Endothelial cell of umbilical vein (primary cell): ENCODE data around the gene TECRL. TPM values are rescaled to one million over a fixed set of nuclear protein-coding genes. Genes with fewer than 3 reads are reported as not detected.

Source experiments
- BruUV-seq: library from RNA; stranded (reverse); fragments of 400-500 nt; replicated peaks from 2 replicates; lab custom pipeline; 2021; lab: Mats Ljungman, UMichigan
- CTCF ChIA-PET: fragments of 300-600, 350-600 bp; sonication (Branson Sonifier 250); formaldehyde crosslinking; loops from one replicate; lab custom pipeline; 2021; ENCODE audit warnings: antibody characterized with exemption, inconsistent platforms; lab: Charles Lee
- POLR2A ChIA-PET: fragments of 300-600, 350-600 bp; sonication (Branson Sonifier 250); formaldehyde crosslinking; loops from one replicate; lab custom pipeline; 2021; ENCODE audit warnings: antibody characterized with exemption, inconsistent platforms; lab: Charles Lee
- DNase-seq: peaks from one replicate; pipeline ENCODE4 v3.0.0-alpha.2; 2011; ENCODE audit warnings: low read depth, low spot score
- FAIRE-seq: peaks from 2 replicates; lab custom pipeline; 2011; peaks lifted over from hg19 to GRCh38; lab: Jason Lieb, UNC
- H2AFZ ChIP-seq: 2 replicates; pipeline ENCODE4 v1.6.0; 2012; ENCODE audit warnings: low read depth, low read length, control low read depth, inconsistent platforms
- H3K27ac ChIP-seq: 2 replicates; pipeline ENCODE4 v1.5.1; 2011; ENCODE audit warnings: low read depth, mild to moderate bottlenecking, control low read depth, low read length, moderate library complexity; ENCODE audit not compliant: insufficient read depth
- H3K27me3 ChIP-seq, 2 experiments: 2 replicates each; pipeline versions ENCODE4 v1.6.0 to v1.6.1; 2011; ENCODE audit warnings: low read length in 2 of 2, mixed read lengths in 1 of 2; ENCODE audit not compliant: control insufficient read depth in 2 of 2, insufficient read depth in 2 of 2
- H3K36me3 ChIP-seq, 2 experiments: 2 replicates in 1 of 2; 3 replicates in 1 of 2; pipeline ENCODE4 v1.5.1; 2011; ENCODE audit warnings: low read length in 2 of 2, mild to moderate bottlenecking in 1 of 2, moderate library complexity in 1 of 2; ENCODE audit not compliant: control insufficient read depth in 2 of 2, insufficient read depth in 2 of 2; ENCODE audit errors: extremely low read depth in 1 of 2
- H3K4me1 ChIP-seq: 3 replicates; pipeline ENCODE4 v1.5.1; 2011; ENCODE audit warnings: mild to moderate bottlenecking, low read length; ENCODE audit not compliant: control insufficient read depth, insufficient read depth; ENCODE audit errors: extremely low read depth
- H3K4me2 ChIP-seq: 2 replicates; pipeline ENCODE4 v1.6.1; 2011; ENCODE audit warnings: low read length, control low read depth, mixed read lengths; ENCODE audit not compliant: insufficient read depth
- H3K4me3 ChIP-seq, 3 experiments: fragments of 200-600 bp in 1 of 3; sonication (generic), shearing (Covaris generic) in 1 of 3; replicated peaks in 1 of 3; 2 replicates each; pipeline ENCODE4 v1.5.1; 2011 to 2016; ENCODE audit warnings: control low read depth in 3 of 3, low read length in 3 of 3, mild to moderate bottlenecking in 2 of 3, inconsistent platforms in 1 of 3, low read depth in 1 of 3, moderate library complexity in 1 of 3; ENCODE audit not compliant: insufficient read depth in 1 of 3
- H3K79me2 ChIP-seq: 2 replicates; pipeline ENCODE4 v1.6.0; 2012; ENCODE audit warnings: low read length, inconsistent platforms; ENCODE audit not compliant: control insufficient read depth, insufficient read depth
- H3K9ac ChIP-seq: replicated peaks from 2 replicates; pipeline ENCODE3; 2011; ENCODE audit warnings: low read length, control low read depth; ENCODE audit not compliant: insufficient read depth; ENCODE audit errors: extremely low read depth
- H3K9me1 ChIP-seq: replicated peaks from 3 replicates; pipeline ENCODE4 v1.6.0; 2011; ENCODE audit warnings: mild to moderate bottlenecking, low read length; ENCODE audit not compliant: control insufficient read depth, insufficient read depth; ENCODE audit errors: extremely low read depth
- H3K9me3 ChIP-seq: replicated peaks from 2 replicates; pipeline ENCODE4 v1.5.1; 2012; ENCODE audit warnings: low read length, inconsistent platforms; ENCODE audit not compliant: control insufficient read depth, insufficient read depth
- H4K20me1 ChIP-seq: replicated peaks from 2 replicates; pipeline ENCODE3; 2011; ENCODE audit warnings: mild to moderate bottlenecking, low read length; ENCODE audit not compliant: control insufficient read depth, insufficient read depth; ENCODE audit errors: extremely low read depth
- CTCF ChIP-seq, 2 donors: IDR thresholded peaks; 1 replicate in 1 of 2; 2 replicates in 1 of 2; pipeline ENCODE4 v1.5.1; 2011; ENCODE audit warnings: low read length in 2 of 2, mild to moderate bottlenecking in 2 of 2, moderate library complexity in 2 of 2, control low read depth in 1 of 2, inconsistent platforms in 1 of 2, low read depth in 1 of 2; ENCODE audit not compliant: insufficient read depth in 1 of 2; ENCODE audit errors: extremely low read depth in 1 of 2
- EZH2 ChIP-seq: IDR thresholded peaks from 2 replicates; pipeline ENCODE4 v1.6.1; 2012; ENCODE audit warnings: borderline replicate concordance, low read depth, mild to moderate bottlenecking, moderate library complexity, low read length, inconsistent platforms; ENCODE audit not compliant: severe bottlenecking
- FOS ChIP-seq: IDR thresholded peaks from 2 replicates; pipeline ENCODE4 v1.6.1; 2011; ENCODE audit warnings: mild to moderate bottlenecking, low read length, moderate library complexity, borderline replicate concordance; ENCODE audit not compliant: insufficient read depth
- GATA2 ChIP-seq: IDR thresholded peaks from 2 replicates; pipeline ENCODE4 v1.7.0; 2011; ENCODE audit warnings: low read depth, mild to moderate bottlenecking, moderate library complexity, mixed read lengths, low read length; ENCODE audit not compliant: insufficient read length, insufficient read depth
- JUN ChIP-seq: IDR thresholded peaks from 2 replicates; pipeline ENCODE4 v1.6.1; 2011; ENCODE audit warnings: borderline replicate concordance, low read depth; ENCODE audit not compliant: insufficient read length, insufficient read depth
- MAX ChIP-seq: IDR thresholded peaks from 2 replicates; pipeline ENCODE4 v1.6.1; 2011; ENCODE audit not compliant: insufficient read depth, insufficient read length
- MYC ChIP-seq: IDR thresholded peaks from one replicate; pipeline ENCODE4 v1.6.1; 2011; ENCODE audit warnings: mild to moderate bottlenecking, low read depth, low read length
- POLR2A ChIP-seq: IDR thresholded peaks from 2 replicates; pipeline ENCODE4 v1.6.1; 2012; ENCODE audit warnings: low read depth, mild to moderate bottlenecking, control low read depth, low read length
- POLR2AphosphoS5 ChIP-seq: IDR thresholded peaks from 2 replicates; pipeline ENCODE4 v1.6.1; 2012; ENCODE audit warnings: low read depth, mild to moderate bottlenecking, control low read depth, low read length, moderate library complexity; ENCODE audit not compliant: insufficient read depth
- dilution Hi-C: fragments of 300-500 bp; cut with MboI; formaldehyde crosslinking; loops from one replicate; pipeline ENCODE4 v1.15.0; 2019; ENCODE audit warnings: low sequenced_read_pairs; ENCODE audit not compliant: extremely low pct_ligation_motif_present
- intact Hi-C: fragments of 100-400 bp; cut with micrococcal nuclease; formaldehyde crosslinking; loops from one replicate; pipeline ENCODE4 v1.10.0; 2022
- polyA plus RNA-seq, 4 experiments: library from polyadenylated mRNA; depleted of rRNA in 3 of 4; stranded (reverse) in 3 of 4; unstranded in 1 of 4; fragments of >200 nt; gene quantifications; 2 replicates each; pipeline versions ENCODE4 v1.2.1 to v1.2.3, GENCODE V29; 2011 to 2012; ENCODE audit warnings: missing spikeins in 1 of 4
- total RNA-seq: library from RNA; stranded (reverse); gene quantifications from 2 replicates; pipeline ENCODE4 v1.2.3, GENCODE V29; 2021

TECRL gene
- total and polyA plus RNA-seq, 2 donors (not counting 3 experiments of a cell fraction or from before 2014, with no cell fraction given), result not detected

- no peak overlapping the region for H3K4me3 ChIP-seq
- no peaks in the 10 kb centered on the region for H3K9me1 ChIP-seq
- H3K4me1 ChIP-seq, result no peaks in the 10 kb centered on the region
- DNase-seq (no peak), FAIRE-seq (no peak)
- H3K4me2 ChIP-seq, result no peak overlapping the region
- no peak overlapping the region for H3K9ac ChIP-seq
- H4K20me1 ChIP-seq, result no peaks in the 10 kb centered on the region
- CTCF ChIA-PET, result no interaction called here
- dilution Hi-C loops (no loop called here), intact Hi-C loops (no loop called here)
- no peak overlapping the region for H3K27ac ChIP-seq
- H3K79me2 ChIP-seq, result no peaks in the 10 kb centered on the region
- no peaks in the 10 kb centered on the region for H3K9me3 ChIP-seq
- H3K27me3 ChIP-seq, result no peaks in the 10 kb centered on the region
- POLR2A ChIA-PET, result no interaction called here
- no TSS peak for BruUV-seq
- no peak overlapping the region for H2AFZ ChIP-seq
- H3K36me3 ChIP-seq, result no peaks in the 10 kb centered on the region
- TF ChIP-seq MYC (no peak), GATA2 (no peak), POLR2A (no peak), JUN (no peak), POLR2AphosphoS5 (no peak), CTCF (IDR thresholded peaks at IDR 0.05; ENCODE audit: extremely low read depth in 1 of 2, insufficient read depth in 1 of 2, low read depth in 1 of 2, low read length in 2 of 2) (no peak), EZH2 (no peak), MAX (no peak), FOS (no peak)
Measured at GRCh38 chr4:64407000-64407399, 2.2 kb downstream of the TECRL start.
